Gastrocnemius medialis (tissue), 4 donors: ENCODE data around the gene HLCS. TPM values are rescaled to one million over a fixed set of nuclear protein-coding genes. Genes with fewer than 3 reads are reported as not detected.

ENCODE experiments used
- ATAC-seq, 2 donors: fragments of 150-250 bp; one replicate each; pipeline ENCODE4 v1.9.1; 2016
- DNase-seq, 2 donors: peaks; one replicate each; pipeline ENCODE4 v3.0.0-alpha.2; 2019
- H3K27ac ChIP-seq, 4 donors: fragments of 200-600 bp; sonication (generic); 1 replicate in 1 of 4; 2 replicates in 3 of 4; pipeline ENCODE4 v1.5.1; 2016 to 2018; ENCODE audit warnings: mild to moderate bottlenecking in 2 of 4, moderate library complexity in 1 of 4
- H3K27me3 ChIP-seq, 3 donors: fragments of 200-600 bp; sonication (generic) in 2 of 3; 1 replicate in 1 of 3; 2 replicates in 2 of 3; pipeline versions ENCODE4 v1.5.1 to v1.6.0; 2016 to 2019; ENCODE audit warnings: mild to moderate bottlenecking in 1 of 3, moderate library complexity in 1 of 3
- H3K36me3 ChIP-seq, 2 donors: fragments of 200-600 bp; sonication (generic) in 1 of 2; one replicate each; pipeline ENCODE4 v1.5.1; 2017 to 2018
- H3K4me1 ChIP-seq, 2 donors: fragments of 200-600 bp; sonication (generic) in 1 of 2; one replicate each; pipeline ENCODE4 v1.5.1; 2016 to 2017; ENCODE audit warnings: mild to moderate bottlenecking in 2 of 2
- H3K4me3 ChIP-seq, 4 donors: fragments of 200-600 bp; sonication (generic) in 3 of 4; 1 replicate in 1 of 4; 2 replicates in 3 of 4; pipeline ENCODE4 v1.5.1; 2016 to 2019; ENCODE audit warnings: mild to moderate bottlenecking in 2 of 4
- H3K9me3 ChIP-seq, 3 donors: fragments of 200-600 bp; sonication (generic) in 2 of 3; 1 replicate in 1 of 3; 2 replicates in 2 of 3; pipeline ENCODE4 v1.5.1; 2016 to 2019
- POLR2A ChIP-seq, 2 donors: fragments of 450-650 bp; IDR thresholded peaks; one replicate each; pipeline ENCODE4 v1.6.1; 2017; ENCODE audit warnings: antibody characterized with exemption in 2 of 2, mild to moderate bottlenecking in 2 of 2, moderate library complexity in 2 of 2
- in situ Hi-C, 4 donors: fragments of 200-750 bp; cut with MboI; loops; one replicate each; pipeline versions ENCODE4 v1.15.0 to v1.8.0; 2017; ENCODE audit warnings: low sequenced_read_pairs in 4 of 4
- intact Hi-C: fragments of 100-400 bp; cut with DNase I; formaldehyde crosslinking; loops from one replicate; pipeline ENCODE4 v1.15.1; 2023; ENCODE audit warnings: low total_unique reads
- total RNA-seq, 4 donors: library from RNA; depleted of rRNA; stranded (reverse); fragments of >200 nt; gene quantifications; one replicate each; pipeline versions ENCODE4 v1.1.0 to v1.2.3, GENCODE V29; 2016
- TF ChIP-seq, protein P1 (sequence below), 5 experiments: fragments of 450-650 bp in 3 of 5; fragments of 200-600 bp in 2 of 5; sonication (generic) in 2 of 5; IDR thresholded peaks in 4 of 5; conservative IDR thresholded peaks in 1 of 5; 1 replicate in 4 of 5; 2 replicates in 1 of 5; pipeline ENCODE4 v1.5.1; 2016 to 2019; ENCODE audit warnings: antibody characterized with exemption in 5 of 5, mild to moderate bottlenecking in 3 of 5, moderate library complexity in 3 of 5

The HLCS gene
- total RNA-seq, 4 donors from 2014 or later = 10.6 to 18.4 (median 15.4) TPM

- no peaks in the 10 kb centered on the region for H3K9me3 ChIP-seq
- in situ Hi-C loops = no loop called here
- peaks cover 33 to 100% (median 97%) of the 10 kb centered on the region in 3 donors for H3K27me3 ChIP-seq
- ATAC-seq (no peak), DNase-seq (no peak)
- H3K27ac ChIP-seq = no peak overlapping the region
- H3K4me1 ChIP-seq = peaks cover 25 to 26% of the 10 kb centered on the region in 2 donors
- TF ChIP-seq, protein P1, sequence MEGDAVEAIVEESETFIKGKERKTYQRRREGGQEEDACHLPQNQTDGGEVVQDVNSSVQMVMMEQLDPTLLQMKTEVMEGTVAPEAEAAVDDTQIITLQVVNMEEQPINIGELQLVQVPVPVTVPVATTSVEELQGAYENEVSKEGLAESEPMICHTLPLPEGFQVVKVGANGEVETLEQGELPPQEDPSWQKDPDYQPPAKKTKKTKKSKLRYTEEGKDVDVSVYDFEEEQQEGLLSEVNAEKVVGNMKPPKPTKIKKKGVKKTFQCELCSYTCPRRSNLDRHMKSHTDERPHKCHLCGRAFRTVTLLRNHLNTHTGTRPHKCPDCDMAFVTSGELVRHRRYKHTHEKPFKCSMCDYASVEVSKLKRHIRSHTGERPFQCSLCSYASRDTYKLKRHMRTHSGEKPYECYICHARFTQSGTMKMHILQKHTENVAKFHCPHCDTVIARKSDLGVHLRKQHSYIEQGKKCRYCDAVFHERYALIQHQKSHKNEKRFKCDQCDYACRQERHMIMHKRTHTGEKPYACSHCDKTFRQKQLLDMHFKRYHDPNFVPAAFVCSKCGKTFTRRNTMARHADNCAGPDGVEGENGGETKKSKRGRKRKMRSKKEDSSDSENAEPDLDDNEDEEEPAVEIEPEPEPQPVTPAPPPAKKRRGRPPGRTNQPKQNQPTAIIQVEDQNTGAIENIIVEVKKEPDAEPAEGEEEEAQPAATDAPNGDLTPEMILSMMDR (IDR thresholded peaks at IDR 0.05 in 4 of 5, conservative IDR thresholded peaks at IDR 0.05 in 1 of 5) = no peak
- no peak for TF ChIP-seq POLR2A (IDR thresholded peaks at IDR 0.05)
- H3K4me3 ChIP-seq = no peak overlapping the region
- intact Hi-C loops = no loop called here
- H3K36me3 ChIP-seq = no peaks in the 10 kb centered on the region
Observed at GRCh38 chr21:36704958-36705678, 261.4 kb downstream of the HLCS start.

- ATAC-seq = no peak
- no peaks in the 10 kb centered on the region for H3K36me3 ChIP-seq
- in situ Hi-C loops = no loop called here
- no peak overlapping the region for H3K27ac ChIP-seq
- intact Hi-C loops = no loop called here
- peaks cover 30 to 32% of the 10 kb centered on the region in 2 donors for H3K4me1 ChIP-seq
- no peak for DNase-seq
- no peak overlapping the region for H3K4me3 ChIP-seq
- H3K9me3 ChIP-seq = no peaks in the 10 kb centered on the region
- peaks cover 33 to 100% (median 97%) of the 10 kb centered on the region in 3 donors for H3K27me3 ChIP-seq
- TF ChIP-seq, protein P1 (IDR thresholded peaks at IDR 0.05 in 4 of 5, conservative IDR thresholded peaks at IDR 0.05 in 1 of 5) = no peak
- TF ChIP-seq POLR2A (IDR thresholded peaks at IDR 0.05) = no peak
Observed at GRCh38 chr21:36704281-36704957, 262.1 kb downstream of the HLCS start.

- ATAC-seq (no peak), DNase-seq (no peak)
- Histone ChIP-seq H3K4me3 (no peak overlapping the region), H3K27me3 (peaks cover 27 to 97% (median 97%) of the 10 kb centered on the region in 3 donors), H3K9me3 (no peaks in the 10 kb centered on the region), H3K27ac (no peak overlapping the region), H3K36me3 (no peaks in the 10 kb centered on the region), H3K4me1 (peaks cover 27 to 34% of the 10 kb centered on the region in 2 donors)
- in situ Hi-C loops (no loop called here), intact Hi-C loops (no loop called here)
- TF ChIP-seq, protein P1 (IDR thresholded peaks at IDR 0.05 in 4 of 5, conservative IDR thresholded peaks at IDR 0.05 in 1 of 5) = no peak
- TF ChIP-seq POLR2A (IDR thresholded peaks at IDR 0.05) = no peak
Observed at GRCh38 chr21:36703626-36704280, 262.7 kb downstream of the HLCS start.

GRCh38 chr21:36703123-36703522, 263.3 kb downstream of the HLCS start:
- DNase-seq = no peak
- Histone ChIP-seq H3K9me3 (no peaks in the 10 kb centered on the region), H3K36me3 (no peaks in the 10 kb centered on the region), H3K4me3 (no peak overlapping the region), H3K27ac (no peak overlapping the region), H3K4me1 (peaks cover 28 to 29% of the 10 kb centered on the region in 2 donors), H3K27me3 (peaks cover 23 to 97% (median 96%) of the 10 kb centered on the region in 3 donors)
- TF ChIP-seq, protein P1 (IDR thresholded peaks at IDR 0.05 in 4 of 5, conservative IDR thresholded peaks at IDR 0.05 in 1 of 5) = no peak
- TF ChIP-seq POLR2A (IDR thresholded peaks at IDR 0.05) = no peak
- no peak for ATAC-seq
- intact Hi-C loops = no loop called here
- in situ Hi-C loops = no loop called here
